GM19025 (cell line): ENCODE data around the gene BAG1.

Experiments used
- ATAC-seq: cut with Tn5 transposase; IDR thresholded peaks from one replicate; pipeline ENCODE4 v1.9.1; 2021; ENCODE audit warnings: mild to moderate bottlenecking, low read depth, moderate library complexity; ENCODE audit not compliant: unreplicated experiment

Gene BAG1

GRCh38 chr9:33277484-33277883 is 13.0 kb upstream of the BAG1 start:
- no peak for ATAC-seq

GRCh38 chr9:33273972-33274328 is 9.4 kb upstream of the BAG1 start:
- no peak for ATAC-seq

GRCh38 chr9:33273266-33273971 is 8.9 kb upstream of the BAG1 start:
- ATAC-seq = no peak

- no peak for ATAC-seq
These were observed 7.6 kb upstream of the BAG1 start for GRCh38 chr9:33272061-33272460.

- ATAC-seq = no peak
These were observed 5.6 kb upstream of the BAG1 start for GRCh38 chr9:33270146-33270545.

GRCh38 chr9:33267151-33267767 is 2.8 kb upstream of the BAG1 start:
- no peak for ATAC-seq

- ATAC-seq = no peak
These were observed 830 bp upstream of the BAG1 start for GRCh38 chr9:33265211-33265865.

GRCh38 chr9:33264003-33264472 is 470 bp downstream of the BAG1 start:
- ATAC-seq = peak; percentile 21

- no peak for ATAC-seq
These were observed 1.1 kb downstream of the BAG1 start for GRCh38 chr9:33263131-33264002.

- no peak for ATAC-seq
These were observed 4.1 kb downstream of the BAG1 start for GRCh38 chr9:33260372-33260771.

- no peak for ATAC-seq
These were observed 7.2 kb downstream of the BAG1 start for GRCh38 chr9:33257276-33257675.

GRCh38 chr9:33256236-33256635 is 8.3 kb downstream of the BAG1 start:
- ATAC-seq = no peak

GRCh38 chr9:33255471-33255870 is 9.0 kb downstream of the BAG1 start:
- ATAC-seq = no peak

GRCh38 chr9:33255014-33255413 is 9.5 kb downstream of the BAG1 start:
- no peak for ATAC-seq

- no peak for ATAC-seq
These were observed 10.3 kb downstream of the BAG1 start for GRCh38 chr9:33254211-33254610.

GRCh38 chr9:33250458-33250995 is 14.0 kb downstream of the BAG1 start:
- ATAC-seq = no peak

- no peak for ATAC-seq
These were observed 14.5 kb downstream of the BAG1 start for GRCh38 chr9:33249983-33250382.

GRCh38 chr9:33249087-33249658 is 15.3 kb downstream of the BAG1 start:
- peak; percentile 59 for ATAC-seq

- ATAC-seq = no peak
These were observed 15.9 kb downstream of the BAG1 start for GRCh38 chr9:33248606-33249005.

GRCh38 chr9:33246269-33246860 is 18.1 kb downstream of the BAG1 start:
- ATAC-seq = no peak
